ENCODE data around the gene DOCK11. TPM values are rescaled to one million over a fixed set of nuclear protein-coding genes. Genes with fewer than 3 reads are reported as not detected.

Gene DOCK11
- total RNA-seq, 1 donor from 2014 or later: 56.0 TPM

GRCh38 chrX:118603981-118604380 lies 108.4 kb downstream of the DOCK11 start:
- H3K4me1 Mint-ChIP-seq: peaks cover 9% of the 10 kb centered on the region
- ATAC-seq (ENCODE audit: low read depth) (peak; percentile 62), DNase-seq (no peak)
- POLR2A ChIA-PET: no interaction called here
- no peaks in the 10 kb centered on the region for H3K9me3 Mint-ChIP-seq
- CTCF ChIA-PET: interaction anchor here (0.8 to 1.5 kb wide), 2 partner anchors 145 to 203 kb away, joined by 3 to 4 read pairs; no protein-coding TSS in a partner anchor
- H3K4me3 Mint-ChIP-seq: no peak overlapping the region
- intact Hi-C loops (cut with micrococcal nuclease): loop anchor here (1.0 to 5.0 kb wide), 3 partner anchors 67 to 203 kb away; no protein-coding TSS in a partner anchor
- H3K27ac Mint-ChIP-seq: peak overlapping the region; percentile 70
- peaks cover 52% of the 10 kb centered on the region for H3K36me3 Mint-ChIP-seq (ENCODE audit: low read depth)
- H3K27me3 Mint-ChIP-seq: no peaks in the 10 kb centered on the region
- TF ChIP-seq CTCF (IDR thresholded peaks at IDR 0.05): no peak

GRCh38 chrX:118612290-118612689 lies 116.7 kb downstream of the DOCK11 start:
- TF ChIP-seq CTCF (IDR thresholded peaks at IDR 0.05): no peak
- H3K36me3 Mint-ChIP-seq (ENCODE audit: low read depth): peaks cover 81% of the 10 kb centered on the region
- no peak overlapping the region for H3K4me3 Mint-ChIP-seq
- DNase-seq: no peak
- no peak overlapping the region for H3K27ac Mint-ChIP-seq
- H3K9me3 Mint-ChIP-seq: no peaks in the 10 kb centered on the region
- intact Hi-C loops (cut with micrococcal nuclease): no loop called here
- CTCF ChIA-PET: interaction anchor here (0.9 kb wide), 1 partner anchor 195 kb away, joined by 3 read pairs; no protein-coding TSS in a partner anchor
- no peak for ATAC-seq (ENCODE audit: low read depth)
- no peaks in the 10 kb centered on the region for H3K27me3 Mint-ChIP-seq
- POLR2A ChIA-PET: no interaction called here
- H3K4me1 Mint-ChIP-seq: peaks cover 7% of the 10 kb centered on the region

- H3K4me3 Mint-ChIP-seq: no peak overlapping the region
- intact Hi-C loops (cut with micrococcal nuclease): no loop called here
- ChIA-PET POLR2A (no interaction called here), CTCF (interaction anchor here (1.1 to 1.5 kb wide), 2 partner anchors 13 to 193 kb away, joined by 5 to 6 read pairs; no protein-coding TSS in a partner anchor)
- H3K4me1 Mint-ChIP-seq: peaks cover 7% of the 10 kb centered on the region
- no peak for TF ChIP-seq CTCF (IDR thresholded peaks at IDR 0.05)
- no peak for DNase-seq
- H3K27ac Mint-ChIP-seq: no peak overlapping the region
- H3K36me3 Mint-ChIP-seq (ENCODE audit: low read depth): peaks cover 70% of the 10 kb centered on the region
- ATAC-seq (ENCODE audit: low read depth): peak; percentile 14
- no peaks in the 10 kb centered on the region for H3K9me3 Mint-ChIP-seq
- H3K27me3 Mint-ChIP-seq: no peaks in the 10 kb centered on the region
These were observed 118.5 kb downstream of the DOCK11 start for GRCh38 chrX:118614150-118614549.

GRCh38 chrX:118615141-118615540 lies 119.5 kb downstream of the DOCK11 start:
- H3K9me3 Mint-ChIP-seq: no peaks in the 10 kb centered on the region
- H3K4me3 Mint-ChIP-seq: no peak overlapping the region
- ATAC-seq (ENCODE audit: low read depth): no peak
- TF ChIP-seq CTCF (IDR thresholded peaks at IDR 0.05): no peak
- intact Hi-C loops (cut with micrococcal nuclease): no loop called here
- no peaks in the 10 kb centered on the region for H3K27me3 Mint-ChIP-seq
- ChIA-PET POLR2A (no interaction called here), CTCF (no interaction called here)
- no peak overlapping the region for H3K27ac Mint-ChIP-seq
- H3K4me1 Mint-ChIP-seq: peaks cover 7% of the 10 kb centered on the region
- no peak for DNase-seq
- peaks cover 66% of the 10 kb centered on the region for H3K36me3 Mint-ChIP-seq (ENCODE audit: low read depth)

- ATAC-seq (ENCODE audit: low read depth): no peak
These were observed 125.6 kb downstream of the DOCK11 start for GRCh38 chrX:118621081-118621759.

More at GRCh38 chrX:118621081-118621759, 125.6 kb downstream of the DOCK11 start:
- H3K4me3 Mint-ChIP-seq: no peak overlapping the region
- POLR2A ChIA-PET: no interaction called here
- CTCF ChIA-PET: no interaction called here
- H3K36me3 Mint-ChIP-seq (ENCODE audit: low read depth): peaks cover 36% of the 10 kb centered on the region
- H3K4me1 Mint-ChIP-seq: no peaks in the 10 kb centered on the region
- no peak for DNase-seq
- no peak for TF ChIP-seq CTCF (IDR thresholded peaks at IDR 0.05)
- H3K27ac Mint-ChIP-seq: no peak overlapping the region
- no peaks in the 10 kb centered on the region for H3K27me3 Mint-ChIP-seq
- intact Hi-C loops (cut with micrococcal nuclease): no loop called here
- no peaks in the 10 kb centered on the region for H3K9me3 Mint-ChIP-seq
